Measurements from ENCODE around the gene LPCAT1.

The LPCAT1 gene

GRCh38 chr5:1495525-1495897 is 28.2 kb downstream of the LPCAT1 start:
- no peak overlapping the region for H3K27ac ChIP-seq

GRCh38 chr5:1494780-1495524 is 28.8 kb downstream of the LPCAT1 start:
- peaks cover 0 to 3% (median 0%) of the 10 kb centered on the region in 4 donors for H3K4me1 ChIP-seq
- no peaks in the 10 kb centered on the region for H3K27me3 ChIP-seq
- DNase-seq, result no peak
- no peak overlapping the region for H3K4me3 ChIP-seq
- no peak overlapping the region for H3K27ac ChIP-seq
- TF ChIP-seq CTCF (IDR thresholded peaks at IDR 0.05), result no peak
- H3K36me3 ChIP-seq, result peaks cover 9 to 66% (median 43%) of the 10 kb centered on the region in 3 donors
- intact Hi-C loops (cut with DNase I; ENCODE audit: low total_unique reads), result no loop called here
- no peaks in the 10 kb centered on the region for H3K9me3 ChIP-seq

More at GRCh38 chr5:1495525-1495897, 28.2 kb downstream of the LPCAT1 start:
- no peak overlapping the region for H3K4me3 ChIP-seq
- H3K27me3 ChIP-seq, result no peaks in the 10 kb centered on the region
- H3K4me1 ChIP-seq, result peaks cover 0 to 9% (median 3%) of the 10 kb centered on the region in 4 donors
- no peaks in the 10 kb centered on the region for H3K9me3 ChIP-seq
- DNase-seq, result no peak
- TF ChIP-seq CTCF (IDR thresholded peaks at IDR 0.05), result no peak
- intact Hi-C loops (cut with DNase I; ENCODE audit: low total_unique reads), result no loop called here
- H3K36me3 ChIP-seq, result peaks cover 9 to 61% (median 43%) of the 10 kb centered on the region in 3 donors

- no peaks in the 10 kb centered on the region for H3K4me1 ChIP-seq
- H3K36me3 ChIP-seq, result peaks cover 10 to 74% (median 45%) of the 10 kb centered on the region in 3 donors
- no peak for TF ChIP-seq CTCF (IDR thresholded peaks at IDR 0.05)
- no peak overlapping the region for H3K4me3 ChIP-seq
- no peaks in the 10 kb centered on the region for H3K27me3 ChIP-seq
- H3K9me3 ChIP-seq, result no peaks in the 10 kb centered on the region
- intact Hi-C loops (cut with DNase I; ENCODE audit: low total_unique reads), result no loop called here
- no peak for DNase-seq
- no peak overlapping the region for H3K27ac ChIP-seq
Measured at GRCh38 chr5:1493941-1494340, 29.8 kb downstream of the LPCAT1 start.

GRCh38 chr5:1493413-1493812 is 30.3 kb downstream of the LPCAT1 start:
- H3K9me3 ChIP-seq, result no peaks in the 10 kb centered on the region
- H3K27ac ChIP-seq, result no peak overlapping the region
- no peak for DNase-seq
- intact Hi-C loops (cut with DNase I; ENCODE audit: low total_unique reads), result no loop called here
- H3K36me3 ChIP-seq, result peaks cover 15 to 76% (median 49%) of the 10 kb centered on the region in 3 donors
- no peak overlapping the region for H3K4me3 ChIP-seq
- H3K4me1 ChIP-seq, result no peaks in the 10 kb centered on the region
- no peak for TF ChIP-seq CTCF (IDR thresholded peaks at IDR 0.05)
- H3K27me3 ChIP-seq, result no peaks in the 10 kb centered on the region

GRCh38 chr5:1492757-1493156 is 31.0 kb downstream of the LPCAT1 start:
- Histone ChIP-seq H3K4me1 (no peaks in the 10 kb centered on the region), H3K9me3 (no peaks in the 10 kb centered on the region), H3K4me3 (no peak overlapping the region), H3K27ac (no peak overlapping the region), H3K27me3 (no peaks in the 10 kb centered on the region), H3K36me3 (peaks cover 16 to 81% (median 52%) of the 10 kb centered on the region in 3 donors)
- no peak for TF ChIP-seq CTCF (IDR thresholded peaks at IDR 0.05)
- intact Hi-C loops (cut with DNase I; ENCODE audit: low total_unique reads), result no loop called here
- no peak for DNase-seq

Data from tibial artery (tissue), 4 donors.